Suprapubic skin (tissue), 4 donors: ENCODE data around the gene HSD17B8. TPM values are rescaled to one million over a fixed set of nuclear protein-coding genes. Genes with fewer than 3 reads are reported as not detected.

Experiments used
- DNase-seq, 2 donors: peaks; one replicate each; pipeline ENCODE4 v3.0.0-alpha.2; 2019; ENCODE audit warnings: low spot score in 2 of 2
- H3K27ac ChIP-seq: fragments of 200-600 bp; sonication (generic); one replicate; pipeline ENCODE4 v1.5.1; 2019
- H3K27me3 ChIP-seq: fragments of 200-600 bp; sonication (generic); one replicate; pipeline ENCODE4 v1.5.1; 2019
- H3K36me3 ChIP-seq: fragments of 200-600 bp; sonication (generic); one replicate; pipeline ENCODE4 v1.5.1; 2019
- H3K4me1 ChIP-seq: fragments of 200-600 bp; sonication (generic); one replicate; pipeline ENCODE4 v1.5.1; 2019
- H3K4me3 ChIP-seq: fragments of 200-600 bp; sonication (generic); one replicate; pipeline ENCODE4 v1.5.1; 2019; ENCODE audit warnings: mild to moderate bottlenecking
- H3K9me3 ChIP-seq: fragments of 200-600 bp; sonication (generic); one replicate; pipeline ENCODE4 v1.5.1; 2019
- EP300 ChIP-seq: sonication (generic); formaldehyde crosslinking; IDR thresholded peaks from one replicate; pipeline ENCODE4 v1.6.1; 2017; ENCODE audit warnings: antibody characterized with exemption
- POLR2A ChIP-seq, 2 donors: fragments of 450-650 bp; IDR thresholded peaks; one replicate each; pipeline ENCODE4 v1.6.1; 2017; ENCODE audit warnings: antibody characterized with exemption in 2 of 2, mild to moderate bottlenecking in 2 of 2, moderate library complexity in 2 of 2
- POLR2AphosphoS5 ChIP-seq, 3 donors: sonication (generic); formaldehyde crosslinking; IDR thresholded peaks; one replicate each; pipeline ENCODE4 v1.6.1; 2017; ENCODE audit warnings: antibody characterized with exemption in 3 of 3
- WGBS: methylation state at CpG from one replicate; pipeline ENCODE4 v1.1.5; 2018; 5-methylcytosine and 5-hydroxymethylcytosine counted together
- total RNA-seq, 4 donors: library from RNA; depleted of rRNA; stranded (reverse); fragments of >200 nt; gene quantifications; one replicate each; pipeline ENCODE4 v1.1.0, GENCODE V29; 2016
- TF ChIP-seq, protein P1 (sequence below), 2 donors: fragments of 200-600 bp in 1 of 2; fragments of 450-650 bp in 1 of 2; sonication (generic) in 1 of 2; IDR thresholded peaks; one replicate each; pipeline ENCODE4 v1.5.1; 2016 to 2019; ENCODE audit warnings: antibody characterized with exemption in 2 of 2, mild to moderate bottlenecking in 1 of 2, moderate library complexity in 1 of 2

HSD17B8 gene
- total RNA-seq, 4 donors from 2014 or later: 26.2 to 66.0 (median 50.5) TPM

- WGBS: 4% methylated on average over 51 of the region's 58 CpGs
- H3K9me3 ChIP-seq: no peaks in the 10 kb centered on the region
- H3K4me3 ChIP-seq: peak overlapping the region; percentile 50
- DNase-seq: peak; percentile 87 to 93
- no peaks in the 10 kb centered on the region for H3K27me3 ChIP-seq
- peak overlapping the region; percentile 12 for H3K27ac ChIP-seq
- H3K4me1 ChIP-seq: peaks cover 20% of the 10 kb centered on the region
- H3K36me3 ChIP-seq: no peaks in the 10 kb centered on the region
- TF ChIP-seq EP300 (no peak), POLR2AphosphoS5 (IDR thresholded peaks at IDR 0.05) (peak in 1 of 3 donors; percentile 43), POLR2A (IDR thresholded peaks at IDR 0.05) (no peak)
- TF ChIP-seq, protein P1, sequence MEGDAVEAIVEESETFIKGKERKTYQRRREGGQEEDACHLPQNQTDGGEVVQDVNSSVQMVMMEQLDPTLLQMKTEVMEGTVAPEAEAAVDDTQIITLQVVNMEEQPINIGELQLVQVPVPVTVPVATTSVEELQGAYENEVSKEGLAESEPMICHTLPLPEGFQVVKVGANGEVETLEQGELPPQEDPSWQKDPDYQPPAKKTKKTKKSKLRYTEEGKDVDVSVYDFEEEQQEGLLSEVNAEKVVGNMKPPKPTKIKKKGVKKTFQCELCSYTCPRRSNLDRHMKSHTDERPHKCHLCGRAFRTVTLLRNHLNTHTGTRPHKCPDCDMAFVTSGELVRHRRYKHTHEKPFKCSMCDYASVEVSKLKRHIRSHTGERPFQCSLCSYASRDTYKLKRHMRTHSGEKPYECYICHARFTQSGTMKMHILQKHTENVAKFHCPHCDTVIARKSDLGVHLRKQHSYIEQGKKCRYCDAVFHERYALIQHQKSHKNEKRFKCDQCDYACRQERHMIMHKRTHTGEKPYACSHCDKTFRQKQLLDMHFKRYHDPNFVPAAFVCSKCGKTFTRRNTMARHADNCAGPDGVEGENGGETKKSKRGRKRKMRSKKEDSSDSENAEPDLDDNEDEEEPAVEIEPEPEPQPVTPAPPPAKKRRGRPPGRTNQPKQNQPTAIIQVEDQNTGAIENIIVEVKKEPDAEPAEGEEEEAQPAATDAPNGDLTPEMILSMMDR (IDR thresholded peaks at IDR 0.05): peak; percentile 82 to 98
Observed at GRCh38 chr6:33161354-33162331, 42.8 kb upstream of the HSD17B8 start.

GRCh38 chr6:33163540-33163939 lies 40.9 kb upstream of the HSD17B8 start:
- H3K36me3 ChIP-seq: no peaks in the 10 kb centered on the region
- TF ChIP-seq POLR2AphosphoS5 (IDR thresholded peaks at IDR 0.05) (no peak), EP300 (no peak), POLR2A (IDR thresholded peaks at IDR 0.05) (no peak)
- TF ChIP-seq, protein P1 (IDR thresholded peaks at IDR 0.05): no peak
- no peak overlapping the region for H3K27ac ChIP-seq
- no peak overlapping the region for H3K4me3 ChIP-seq
- WGBS: 60% methylated on average over 8 of the region's 10 CpGs
- no peak for DNase-seq
- peaks cover 20% of the 10 kb centered on the region for H3K4me1 ChIP-seq
- H3K9me3 ChIP-seq: no peaks in the 10 kb centered on the region
- H3K27me3 ChIP-seq: no peaks in the 10 kb centered on the region

DNA sequence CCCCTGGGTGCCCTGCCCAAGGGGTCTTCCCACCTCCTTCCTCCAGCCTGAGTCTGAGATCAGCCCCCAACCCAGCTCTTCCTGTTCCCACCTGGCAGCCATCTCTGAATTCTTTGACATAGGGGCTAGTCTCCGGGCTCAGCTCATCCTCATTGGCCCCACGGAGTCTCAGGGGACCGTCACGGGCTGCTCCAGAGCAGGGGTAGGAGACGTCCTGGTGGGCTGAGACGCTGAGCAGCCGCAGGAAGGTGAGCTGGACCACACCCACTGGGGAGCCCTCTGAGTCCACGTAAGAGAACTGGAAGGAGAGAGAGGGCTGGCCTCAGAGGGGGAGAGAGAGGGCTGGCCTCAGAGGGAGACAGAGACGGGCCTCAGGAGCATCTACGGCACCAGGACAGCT lies 40.3 kb upstream of the HSD17B8 start:
- TF ChIP-seq POLR2AphosphoS5 (IDR thresholded peaks at IDR 0.05) (no peak), EP300 (no peak), POLR2A (IDR thresholded peaks at IDR 0.05) (no peak)
- 51% methylated on average over 9 of the region's 10 CpGs for WGBS
- H3K4me3 ChIP-seq: no peak overlapping the region

DNA sequence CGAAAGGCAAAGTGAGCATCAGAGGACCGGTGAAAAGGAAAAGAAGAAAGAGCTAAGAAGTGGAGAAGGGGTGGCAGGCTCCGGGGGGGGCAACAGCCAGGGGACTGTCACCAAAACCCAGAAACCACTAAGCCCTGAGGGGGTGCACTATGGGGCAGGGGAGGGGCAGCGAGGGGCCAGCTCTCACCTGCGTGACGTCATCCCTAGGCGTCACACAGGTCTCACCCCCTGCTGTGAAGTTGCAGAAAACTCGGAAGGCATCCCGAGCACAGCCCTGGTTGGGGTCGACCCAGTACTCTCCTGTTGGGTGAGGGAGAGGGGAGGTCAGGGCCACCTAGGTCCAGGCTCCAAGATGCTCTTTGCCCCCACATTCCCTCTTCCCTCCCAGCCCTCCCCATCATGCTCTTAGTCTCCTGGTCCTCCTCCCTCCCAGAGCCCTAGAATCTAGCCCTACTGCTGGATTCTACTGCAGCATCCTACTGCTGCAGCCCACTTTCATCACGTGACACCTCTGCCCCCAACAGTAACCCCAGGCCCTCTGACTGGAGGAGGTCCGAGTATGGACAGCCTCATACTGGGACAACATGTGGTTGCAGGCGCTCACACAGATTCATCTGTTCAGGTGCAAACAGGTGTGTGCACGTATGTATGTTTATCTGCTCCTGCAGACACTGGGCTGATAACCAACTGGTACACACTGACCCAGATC lies 39.6 kb upstream of the HSD17B8 start:
- no peak overlapping the region for H3K27ac ChIP-seq
- H3K9me3 ChIP-seq: no peaks in the 10 kb centered on the region
- DNase-seq: no peak
- no peaks in the 10 kb centered on the region for H3K27me3 ChIP-seq
- 53% methylated on average over 11 of the region's 14 CpGs for WGBS
- H3K4me1 ChIP-seq: peaks cover 20% of the 10 kb centered on the region
- H3K4me3 ChIP-seq: no peak overlapping the region
- no peaks in the 10 kb centered on the region for H3K36me3 ChIP-seq
- TF ChIP-seq POLR2A (IDR thresholded peaks at IDR 0.05): no peak
- TF ChIP-seq, protein P1 (IDR thresholded peaks at IDR 0.05): no peak

More for the DNA sequence above, 40.3 kb upstream of the HSD17B8 start:
- Histone ChIP-seq H3K36me3 (no peaks in the 10 kb centered on the region), H3K27me3 (no peaks in the 10 kb centered on the region), H3K27ac (no peak overlapping the region), H3K4me1 (peaks cover 20% of the 10 kb centered on the region), H3K9me3 (no peaks in the 10 kb centered on the region)
- DNase-seq: no peak

DNA sequence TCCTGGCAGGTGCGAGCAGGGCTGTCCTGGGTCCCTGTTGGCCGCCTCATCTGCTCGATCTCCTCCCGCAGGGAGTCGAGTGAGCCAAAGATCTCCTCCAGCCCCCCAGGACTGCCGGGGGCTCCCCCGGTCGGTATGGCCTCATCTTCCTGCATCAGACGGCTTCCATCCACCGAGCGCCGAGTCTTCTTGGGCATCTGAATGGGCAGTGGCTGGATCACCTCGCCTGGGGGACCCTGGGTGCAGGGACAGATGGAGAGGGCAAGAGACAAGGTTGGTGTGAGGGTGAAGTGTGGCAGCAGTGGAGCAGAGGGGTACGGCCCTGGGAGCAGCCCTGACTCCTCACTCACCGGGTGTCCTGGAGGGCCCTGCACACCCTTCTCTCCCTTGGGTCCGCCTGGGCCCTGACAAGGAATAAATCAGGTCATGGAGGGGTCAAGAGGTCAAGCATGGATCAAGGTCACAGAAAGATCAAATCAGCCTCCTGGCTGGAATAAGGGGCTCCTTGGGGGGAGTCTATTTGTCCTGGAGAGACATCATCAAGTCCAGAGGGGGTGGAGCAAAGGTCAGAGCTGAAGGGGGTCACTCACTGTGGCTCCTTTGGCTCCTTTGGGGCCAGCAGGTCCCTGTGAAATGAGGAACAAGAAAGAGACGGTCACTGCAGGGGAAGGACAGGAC lies 38.7 kb upstream of the HSD17B8 start:
- Histone ChIP-seq H3K27ac (no peak overlapping the region), H3K4me3 (no peak overlapping the region), H3K4me1 (peaks cover 15% of the 10 kb centered on the region), H3K36me3 (no peaks in the 10 kb centered on the region), H3K9me3 (no peaks in the 10 kb centered on the region), H3K27me3 (no peaks in the 10 kb centered on the region)
- no peak for DNase-seq
- WGBS: 87% methylated on average over 9 of the region's 17 CpGs
- no peak for TF ChIP-seq POLR2A (IDR thresholded peaks at IDR 0.05)
- no peak for TF ChIP-seq POLR2AphosphoS5 (IDR thresholded peaks at IDR 0.05)
- no peak for TF ChIP-seq EP300
- TF ChIP-seq, protein P1 (IDR thresholded peaks at IDR 0.05): no peak
